Measurements from ENCODE around the gene CABP2. TPM values are rescaled to one million over a fixed set of nuclear protein-coding genes. Genes with fewer than 3 reads are reported as not detected.

CABP2 gene
- total RNA-seq, 1 experiment from 2014 or later, result not detected

GRCh38 chr11:67500831-67501715 lies 22.2 kb downstream of the CABP2 start:
- DNase-seq (ENCODE audit: low read depth), result no peak
- in situ Hi-C loops (cut with HindIII; ENCODE audit: low pct_unique_long_range_greater_than_20kb, low sequenced_read_pairs), result no loop called here

- in situ Hi-C loops (cut with HindIII; ENCODE audit: low pct_unique_long_range_greater_than_20kb, low sequenced_read_pairs), result no loop called here
- DNase-seq (ENCODE audit: low read depth), result no peak
These were observed 22.8 kb downstream of the CABP2 start for GRCh38 chr11:67500484-67500821.

GRCh38 chr11:67499808-67500483 lies 23.3 kb downstream of the CABP2 start:
- in situ Hi-C loops (cut with HindIII; ENCODE audit: low pct_unique_long_range_greater_than_20kb, low sequenced_read_pairs), result no loop called here

GRCh38 chr11:67498544-67498972 lies 24.7 kb downstream of the CABP2 start:
- no peak for DNase-seq (ENCODE audit: low read depth)
- in situ Hi-C loops (cut with HindIII; ENCODE audit: low pct_unique_long_range_greater_than_20kb, low sequenced_read_pairs), result no loop called here

More at GRCh38 chr11:67499808-67500483, 23.3 kb downstream of the CABP2 start:
- no peak for DNase-seq (ENCODE audit: low read depth)

- DNase-seq (ENCODE audit: low read depth), result no peak
- in situ Hi-C loops (cut with HindIII; ENCODE audit: low pct_unique_long_range_greater_than_20kb, low sequenced_read_pairs), result no loop called here
These were observed 25.5 kb downstream of the CABP2 start for GRCh38 chr11:67497656-67498291.

- in situ Hi-C loops (cut with HindIII; ENCODE audit: low pct_unique_long_range_greater_than_20kb, low sequenced_read_pairs), result no loop called here
- no peak for DNase-seq (ENCODE audit: low read depth)
These were observed 27.1 kb downstream of the CABP2 start for GRCh38 chr11:67496113-67496512.

GRCh38 chr11:67495234-67496005 lies 27.8 kb downstream of the CABP2 start:
- no peak for DNase-seq (ENCODE audit: low read depth)
- in situ Hi-C loops (cut with HindIII; ENCODE audit: low pct_unique_long_range_greater_than_20kb, low sequenced_read_pairs), result no loop called here

GRCh38 chr11:67494371-67495233 lies 28.6 kb downstream of the CABP2 start:
- no peak for DNase-seq (ENCODE audit: low read depth)

GRCh38 chr11:67493548-67494370 lies 29.5 kb downstream of the CABP2 start:
- in situ Hi-C loops (cut with HindIII; ENCODE audit: low pct_unique_long_range_greater_than_20kb, low sequenced_read_pairs), result no loop called here
- DNase-seq (ENCODE audit: low read depth), result no peak

More at GRCh38 chr11:67494371-67495233, 28.6 kb downstream of the CABP2 start:
- in situ Hi-C loops (cut with HindIII; ENCODE audit: low pct_unique_long_range_greater_than_20kb, low sequenced_read_pairs), result no loop called here

- in situ Hi-C loops (cut with HindIII; ENCODE audit: low pct_unique_long_range_greater_than_20kb, low sequenced_read_pairs), result no loop called here
- no peak for DNase-seq (ENCODE audit: low read depth)
These were observed 30.3 kb downstream of the CABP2 start for GRCh38 chr11:67492801-67493547.

- in situ Hi-C loops (cut with HindIII; ENCODE audit: low pct_unique_long_range_greater_than_20kb, low sequenced_read_pairs), result no loop called here
- no peak for DNase-seq (ENCODE audit: low read depth)
These were observed 31.0 kb downstream of the CABP2 start for GRCh38 chr11:67492069-67492727.

GRCh38 chr11:67491276-67492068 lies 31.8 kb downstream of the CABP2 start:
- in situ Hi-C loops (cut with HindIII; ENCODE audit: low pct_unique_long_range_greater_than_20kb, low sequenced_read_pairs), result no loop called here
- no peak for DNase-seq (ENCODE audit: low read depth)

- DNase-seq (ENCODE audit: low read depth), result no peak
- in situ Hi-C loops (cut with HindIII; ENCODE audit: low pct_unique_long_range_greater_than_20kb, low sequenced_read_pairs), result no loop called here
These were observed 32.5 kb downstream of the CABP2 start for GRCh38 chr11:67490727-67491065.

- DNase-seq (ENCODE audit: low read depth), result no peak
- in situ Hi-C loops (cut with HindIII; ENCODE audit: low pct_unique_long_range_greater_than_20kb, low sequenced_read_pairs), result no loop called here
These were observed 33.1 kb downstream of the CABP2 start for GRCh38 chr11:67489885-67490726.
